Activated CD4-positive, alpha-beta memory T cell treated with anti-CD3 and anti-CD28 coated beads, Interleukin-2, amount 10 ng/mL, durations not matched to agents 7 days and 5 days (primary cell): ENCODE measurements around the gene WDFY1. TPM values are rescaled to one million over a fixed set of nuclear protein-coding genes. Genes with fewer than 3 reads are reported as not detected.

Experiments used
- CTCF ChIA-PET: fragments of 350-600 bp; sonication (Branson Sonifier 250); formaldehyde crosslinking; loops from one replicate; lab custom pipeline; 2021; ENCODE audit warnings: antibody characterized with exemption, inconsistent platforms; lab: Charles Lee
- POLR2A ChIA-PET: fragments of 350-600 bp; sonication (Branson Sonifier 250); formaldehyde crosslinking; loops from one replicate; lab custom pipeline; 2021; ENCODE audit warnings: antibody characterized with exemption; lab: Charles Lee
- DNase-seq: peaks from one replicate; pipeline ENCODE4 v3.0.0-alpha.2; 2020
- H3K27ac Mint-ChIP-seq: one replicate; pipeline ENCODE4 v1.8.0; 2021; ENCODE audit warnings: mild to moderate bottlenecking, mixed read lengths
- H3K27me3 Mint-ChIP-seq: one replicate; pipeline ENCODE4 v1.8.0; 2021; ENCODE audit warnings: mixed read lengths
- H3K36me3 Mint-ChIP-seq: one replicate; pipeline ENCODE4 v1.8.0; 2021; ENCODE audit warnings: low read depth, mixed read lengths
- H3K4me1 Mint-ChIP-seq: one replicate; pipeline ENCODE4 v1.8.0; 2021; ENCODE audit warnings: mixed read lengths
- H3K4me3 Mint-ChIP-seq: one replicate; pipeline ENCODE4 v1.8.0; 2021; ENCODE audit warnings: mild to moderate bottlenecking, mixed read lengths
- H3K9me3 Mint-ChIP-seq: one replicate; pipeline ENCODE4 v1.8.0; 2021; ENCODE audit warnings: mixed read lengths
- total RNA-seq, 2 experiments: library from RNA; stranded (reverse); gene quantifications; one replicate each; pipeline ENCODE4 v1.2.3, GENCODE V29; 2021

Gene WDFY1, protein sequence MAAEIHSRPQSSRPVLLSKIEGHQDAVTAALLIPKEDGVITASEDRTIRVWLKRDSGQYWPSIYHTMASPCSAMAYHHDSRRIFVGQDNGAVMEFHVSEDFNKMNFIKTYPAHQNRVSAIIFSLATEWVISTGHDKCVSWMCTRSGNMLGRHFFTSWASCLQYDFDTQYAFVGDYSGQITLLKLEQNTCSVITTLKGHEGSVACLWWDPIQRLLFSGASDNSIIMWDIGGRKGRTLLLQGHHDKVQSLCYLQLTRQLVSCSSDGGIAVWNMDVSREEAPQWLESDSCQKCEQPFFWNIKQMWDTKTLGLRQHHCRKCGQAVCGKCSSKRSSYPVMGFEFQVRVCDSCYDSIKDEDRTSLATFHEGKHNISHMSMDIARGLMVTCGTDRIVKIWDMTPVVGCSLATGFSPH
- 10 to 100 TPM; 66.2 to 70.9 TPM for total RNA-seq

GRCh38 chr2:223944703-223945531 is at the start of gene WDFY1:
WDFY1 (minus strand) TSS chr2:223945335; CDS start chr2:223945284, 51 bp downstream.
- DNase-seq = peak; percentile 86
- ChIA-PET CTCF (interaction anchor here (0.9 to 1.8 kb wide), 3 partner anchors 9 to 48 kb away, joined by 3 to 4 read pairs (median 3); no protein-coding TSS in a partner anchor), POLR2A (interaction anchor here (0.9 to 6.2 kb wide), 12 partner anchors 9 to 640 kb away, joined by 3 to 87 read pairs (median 4); partner anchors contain the start of genes AP1S3, CUL3 and MRPL44)
- H3K9me3 Mint-ChIP-seq = peaks cover 2% of the 10 kb centered on the region
- peaks cover 26% of the 10 kb centered on the region for H3K36me3 Mint-ChIP-seq
- peaks cover 58% of the 10 kb centered on the region for H3K4me1 Mint-ChIP-seq
- peak within 1 kb of the TSS; percentile 90 for H3K4me3 Mint-ChIP-seq
- no peaks in the 10 kb centered on the region for H3K27me3 Mint-ChIP-seq
- peak within 1 kb of the TSS; percentile 90 for H3K27ac Mint-ChIP-seq

- DNase-seq = no peak
- Mint-ChIP-seq H3K36me3 (no peaks in the 10 kb centered on the region), H3K4me1 (peaks cover 10% of the 10 kb centered on the region), H3K9me3 (no peaks in the 10 kb centered on the region), H3K4me3 (no peak overlapping the region), H3K27ac (no peak overlapping the region), H3K27me3 (no peaks in the 10 kb centered on the region)
- POLR2A ChIA-PET = interaction anchor here (2.3 kb wide), 1 partner anchor 11 kb away, joined by 5 read pairs; no protein-coding TSS in a partner anchor
- CTCF ChIA-PET = interaction anchor here (0.9 to 5.6 kb wide), 13 partner anchors 9 to 374 kb away, joined by 3 to 157 read pairs (median 8); no protein-coding TSS in a partner anchor
Observed at GRCh38 chr2:223994562-223995162, 49.5 kb upstream of the WDFY1 start.

GRCh38 chr2:223993634-223994232 is 48.6 kb upstream of the WDFY1 start:
- peak; percentile 63 for DNase-seq
- H3K4me3 Mint-ChIP-seq = no peak overlapping the region
- CTCF ChIA-PET = interaction anchor here (0.7 to 5.6 kb wide), 34 partner anchors 9 to 379 kb away, joined by 3 to 157 read pairs (median 4); partner anchors contain the start of gene SERPINE2
- no peaks in the 10 kb centered on the region for H3K9me3 Mint-ChIP-seq
- no peaks in the 10 kb centered on the region for H3K27me3 Mint-ChIP-seq
- H3K4me1 Mint-ChIP-seq = peaks cover 10% of the 10 kb centered on the region
- POLR2A ChIA-PET = interaction anchor here (0.7 to 2.3 kb wide), 3 partner anchors 12 to 294 kb away, joined by 3 to 5 read pairs (median 3); no protein-coding TSS in a partner anchor
- H3K36me3 Mint-ChIP-seq = no peaks in the 10 kb centered on the region
- no peak overlapping the region for H3K27ac Mint-ChIP-seq

GRCh38 chr2:223991611-223992010 is 46.5 kb upstream of the WDFY1 start:
- ChIA-PET POLR2A (no interaction called here), CTCF (interaction anchor here (0.7 to 5.6 kb wide), 3 partner anchors 13 to 294 kb away, joined by 3 to 157 read pairs (median 44); no protein-coding TSS in a partner anchor)
- no peaks in the 10 kb centered on the region for H3K36me3 Mint-ChIP-seq
- DNase-seq = no peak
- H3K9me3 Mint-ChIP-seq = no peaks in the 10 kb centered on the region
- H3K27ac Mint-ChIP-seq = no peak overlapping the region
- peaks cover 2% of the 10 kb centered on the region for H3K27me3 Mint-ChIP-seq
- H3K4me3 Mint-ChIP-seq = no peak overlapping the region
- peaks cover 10% of the 10 kb centered on the region for H3K4me1 Mint-ChIP-seq

DNA sequence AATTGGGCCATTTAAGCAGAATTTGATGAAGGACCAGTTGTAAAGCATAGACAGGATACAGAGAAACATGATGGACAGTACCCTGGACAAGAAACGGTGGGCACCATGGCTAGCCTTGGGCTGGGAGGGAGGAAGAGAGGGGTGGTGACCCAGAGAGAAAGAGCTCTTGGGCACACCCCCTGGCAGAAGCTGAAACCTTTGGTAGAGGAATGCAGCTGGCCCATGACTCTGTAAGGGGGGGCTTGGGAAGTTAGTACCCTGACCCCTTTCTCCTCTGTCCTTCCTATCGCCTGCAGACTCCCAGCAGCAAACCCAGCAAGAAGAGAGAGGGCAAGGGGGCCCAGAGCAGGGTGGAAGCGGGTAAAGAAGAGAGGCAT is 44.7 kb upstream of the WDFY1 start:
- H3K4me3 Mint-ChIP-seq = no peak overlapping the region
- H3K9me3 Mint-ChIP-seq = no peaks in the 10 kb centered on the region
- POLR2A ChIA-PET = no interaction called here
- no peak for DNase-seq
- H3K27me3 Mint-ChIP-seq = peaks cover 7% of the 10 kb centered on the region
- H3K4me1 Mint-ChIP-seq = peaks cover 2% of the 10 kb centered on the region
- H3K36me3 Mint-ChIP-seq = no peaks in the 10 kb centered on the region
- H3K27ac Mint-ChIP-seq = no peak overlapping the region
- CTCF ChIA-PET = interaction anchor here (0.7 to 1.8 kb wide), 3 partner anchors 17 to 61 kb away, joined by 3 to 7 read pairs (median 3); no protein-coding TSS in a partner anchor

DNA sequence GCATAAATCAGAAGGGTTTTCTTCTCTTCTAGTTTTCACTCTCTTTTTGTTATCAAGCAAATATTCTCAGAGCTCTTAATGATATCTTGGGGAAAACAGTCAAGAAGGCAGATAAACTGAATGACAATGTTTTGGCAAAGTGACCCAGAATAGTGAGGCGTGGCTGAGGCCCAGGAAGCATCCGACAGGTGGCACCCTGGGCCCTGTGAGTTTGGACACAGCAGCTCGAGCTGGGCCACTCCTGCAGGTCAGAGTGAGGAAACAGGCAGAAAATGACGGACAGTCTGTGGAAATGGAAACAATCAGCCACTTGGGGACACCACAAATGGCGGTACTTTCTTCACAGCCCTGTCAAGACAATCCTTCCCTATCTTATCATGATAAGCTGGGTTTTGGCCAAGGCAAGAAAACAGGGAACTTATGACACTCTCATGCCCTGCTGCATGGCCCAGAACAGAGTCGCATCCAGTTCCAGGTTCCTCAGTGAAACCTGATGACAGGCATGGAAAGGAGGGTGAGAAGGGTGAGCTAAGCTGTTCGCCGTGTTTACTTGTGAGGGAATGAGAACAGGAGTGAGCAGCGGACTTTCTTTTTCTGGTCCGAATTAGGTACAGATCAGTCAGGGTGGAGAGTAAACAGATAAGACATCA is 44.2 kb upstream of the WDFY1 start:
- Mint-ChIP-seq H3K4me1 (no peaks in the 10 kb centered on the region), H3K4me3 (no peak overlapping the region), H3K27me3 (peaks cover 7% of the 10 kb centered on the region), H3K27ac (no peak overlapping the region), H3K36me3 (no peaks in the 10 kb centered on the region), H3K9me3 (no peaks in the 10 kb centered on the region)
- ChIA-PET CTCF (interaction anchor here (1.8 kb wide), 1 partner anchor 19 kb away, joined by 7 read pairs; no protein-coding TSS in a partner anchor), POLR2A (no interaction called here)
- no peak for DNase-seq

DNA sequence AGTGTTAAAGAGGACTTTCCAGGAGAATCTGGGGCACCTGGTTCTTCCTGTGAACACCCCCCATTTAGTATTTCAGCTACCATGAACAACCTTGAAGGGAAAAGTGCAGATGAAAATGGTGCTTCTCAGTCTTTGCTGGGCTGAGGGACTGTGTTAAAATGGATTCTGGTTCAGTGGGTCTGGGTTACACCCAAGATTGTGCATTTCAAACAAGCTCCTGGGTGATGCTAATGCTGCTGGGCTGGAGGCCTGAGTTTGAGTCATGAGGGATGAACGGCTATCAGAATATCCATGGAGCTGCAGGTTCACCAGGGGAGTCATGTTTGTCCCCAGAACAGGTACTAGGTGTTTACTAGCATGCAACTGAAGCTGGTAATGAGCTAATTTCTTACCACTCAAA is 36.1 kb upstream of the WDFY1 start:
- ChIA-PET CTCF (interaction anchor here (2.1 to 2.2 kb wide), 2 partner anchors 11 to 12 kb away, joined by 5 to 12 read pairs; no protein-coding TSS in a partner anchor), POLR2A (no interaction called here)
- no peaks in the 10 kb centered on the region for H3K9me3 Mint-ChIP-seq
- peaks cover 2% of the 10 kb centered on the region for H3K4me1 Mint-ChIP-seq
- DNase-seq = no peak
- no peak overlapping the region for H3K27ac Mint-ChIP-seq
- peaks cover 4% of the 10 kb centered on the region for H3K27me3 Mint-ChIP-seq
- no peaks in the 10 kb centered on the region for H3K36me3 Mint-ChIP-seq
- no peak overlapping the region for H3K4me3 Mint-ChIP-seq

DNA sequence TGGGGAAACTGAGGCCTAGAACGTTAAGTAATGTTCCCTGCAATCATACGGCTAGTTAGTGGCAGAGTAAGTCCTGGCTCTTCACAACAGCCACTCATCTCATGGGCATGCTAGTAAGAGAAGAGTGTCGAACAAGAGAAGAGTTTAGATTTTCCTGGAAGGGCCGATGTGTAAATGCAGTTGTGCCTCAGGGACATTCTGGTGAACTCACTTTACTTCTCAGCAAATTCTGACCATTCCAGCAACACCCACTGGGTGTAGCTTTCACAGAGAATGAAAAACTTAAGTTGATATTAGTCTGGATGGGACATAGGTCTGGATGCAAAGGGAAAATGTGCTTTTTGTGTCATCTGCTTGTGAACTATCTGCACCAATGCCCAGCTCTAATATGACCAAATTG is 35.7 kb upstream of the WDFY1 start:
- ChIA-PET POLR2A (no interaction called here), CTCF (interaction anchor here (2.2 to 3.7 kb wide), 2 partner anchors 11 to 13 kb away, joined by 12 to 21 read pairs; no protein-coding TSS in a partner anchor)
- peaks cover 2% of the 10 kb centered on the region for H3K4me1 Mint-ChIP-seq
- DNase-seq = no peak
- H3K36me3 Mint-ChIP-seq = no peaks in the 10 kb centered on the region
- H3K27ac Mint-ChIP-seq = no peak overlapping the region
- H3K9me3 Mint-ChIP-seq = no peaks in the 10 kb centered on the region
- H3K27me3 Mint-ChIP-seq = peaks cover 2% of the 10 kb centered on the region
- H3K4me3 Mint-ChIP-seq = no peak overlapping the region

GRCh38 chr2:223980397-223980735 is 35.2 kb upstream of the WDFY1 start:
- ChIA-PET POLR2A (interaction anchor here (0.6 kb wide), 1 partner anchor 194 kb away, joined by 3 read pairs; no protein-coding TSS in a partner anchor), CTCF (interaction anchor here (0.7 to 3.7 kb wide), 3 partner anchors 10 to 304 kb away, joined by 3 to 21 read pairs (median 12); no protein-coding TSS in a partner anchor)
- Mint-ChIP-seq H3K36me3 (no peaks in the 10 kb centered on the region), H3K9me3 (no peaks in the 10 kb centered on the region), H3K27me3 (no peaks in the 10 kb centered on the region), H3K27ac (no peak overlapping the region), H3K4me3 (no peak overlapping the region), H3K4me1 (peaks cover 2% of the 10 kb centered on the region)
- DNase-seq = no peak

DNA sequence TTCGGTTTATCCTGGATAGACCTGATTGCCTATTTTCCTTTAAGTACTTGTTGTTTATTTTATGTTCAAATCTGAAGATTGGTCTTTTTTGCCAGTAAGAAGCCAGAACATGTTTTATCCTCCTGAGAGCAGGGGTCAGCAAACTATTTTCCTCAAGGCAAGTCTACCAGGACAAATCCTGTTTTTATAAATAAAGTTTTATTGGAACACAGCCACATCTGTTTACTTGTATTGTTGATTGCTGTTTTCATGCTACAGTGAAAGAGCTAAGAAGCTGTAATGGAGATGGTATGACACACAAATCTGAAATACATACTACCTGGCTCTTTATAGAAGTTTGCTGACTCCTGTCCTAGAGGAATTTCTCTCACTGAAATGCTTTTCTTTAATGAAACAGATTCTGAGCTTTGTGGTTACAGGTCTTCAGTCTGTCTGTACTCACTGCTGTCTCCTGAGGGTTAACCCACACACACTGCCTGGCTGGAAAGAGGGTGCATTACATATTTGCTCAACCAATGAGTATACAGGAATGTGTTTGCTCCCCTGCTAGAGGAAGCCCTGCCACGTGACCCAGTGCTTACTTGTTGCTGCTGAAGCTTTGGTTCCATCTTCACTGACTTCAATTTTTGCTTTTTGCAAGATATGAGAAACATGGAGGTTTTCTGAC is 34.7 kb upstream of the WDFY1 start:
- Mint-ChIP-seq H3K9me3 (no peaks in the 10 kb centered on the region), H3K36me3 (no peaks in the 10 kb centered on the region), H3K27ac (no peak overlapping the region), H3K27me3 (no peaks in the 10 kb centered on the region), H3K4me3 (no peak overlapping the region), H3K4me1 (peaks cover 2% of the 10 kb centered on the region)
- CTCF ChIA-PET = interaction anchor here (0.7 to 3.7 kb wide), 3 partner anchors 10 to 304 kb away, joined by 3 to 21 read pairs (median 12); no protein-coding TSS in a partner anchor
- POLR2A ChIA-PET = interaction anchor here (0.6 kb wide), 1 partner anchor 193 kb away, joined by 3 read pairs; no protein-coding TSS in a partner anchor
- DNase-seq = no peak

DNA sequence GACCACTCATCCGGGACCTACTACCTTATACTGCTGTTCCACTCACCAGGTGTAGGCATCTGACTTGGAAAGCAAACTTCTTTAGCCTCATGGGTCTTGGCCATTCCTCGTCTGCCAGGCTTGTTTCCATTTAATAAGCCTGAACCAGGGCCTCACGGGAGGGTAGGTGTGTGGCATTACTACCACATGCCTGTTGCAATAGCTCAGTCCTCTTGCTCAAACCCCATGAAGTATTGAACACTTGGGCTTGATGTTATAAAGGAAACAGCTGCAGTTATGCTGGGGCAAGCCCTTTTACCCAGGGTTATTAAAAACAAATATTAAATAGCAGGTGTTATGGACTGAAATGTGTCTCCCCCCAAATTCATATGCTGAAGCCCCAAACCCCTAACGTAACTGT is 33.3 kb upstream of the WDFY1 start:
- CTCF ChIA-PET = interaction anchor here (1.0 to 3.7 kb wide), 3 partner anchors 8 to 15 kb away, joined by 3 to 21 read pairs (median 6); no protein-coding TSS in a partner anchor
- H3K4me3 Mint-ChIP-seq = no peak overlapping the region
- H3K9me3 Mint-ChIP-seq = no peaks in the 10 kb centered on the region
- DNase-seq = no peak
- H3K27ac Mint-ChIP-seq = no peak overlapping the region
- H3K4me1 Mint-ChIP-seq = peaks cover under 1% of the 10 kb centered on the region
- POLR2A ChIA-PET = no interaction called here
- no peaks in the 10 kb centered on the region for H3K27me3 Mint-ChIP-seq
- no peaks in the 10 kb centered on the region for H3K36me3 Mint-ChIP-seq
